DND-41 (cell line): ENCODE measurements around the gene AUTS2.

Source experiments
- ATAC-seq: fragments of 200-7000 bp; cut with Tn5 transposase; 3 replicates; pipeline ENCODE4 v1.9.1; 2021; ENCODE audit warnings: low read depth; ENCODE audit not compliant: insufficient read depth
- DNase-seq: peaks from one replicate; pipeline ENCODE4 v3.0.0-alpha.2; 2020
- H2AFZ ChIP-seq: 2 replicates; pipeline ENCODE4 v1.6.0; 2012; ENCODE audit warnings: low read depth, low read length
- H3K27ac ChIP-seq: 2 replicates; pipeline ENCODE4 v1.5.1; 2012; ENCODE audit warnings: low read length, inconsistent platforms
- H3K27me3 ChIP-seq: fragments of 200-600 bp; sonication (generic); 2 replicates; pipeline ENCODE4 v1.6.0; 2012; ENCODE audit warnings: low read length, mild to moderate bottlenecking, inconsistent platforms; ENCODE audit not compliant: insufficient read depth, poor library complexity
- H3K36me3 ChIP-seq: 2 replicates; pipeline ENCODE4 v1.5.1; 2012; ENCODE audit warnings: low read length, inconsistent platforms; ENCODE audit not compliant: insufficient read depth
- H3K4me1 ChIP-seq: 2 replicates; pipeline ENCODE4 v1.5.1; 2012; ENCODE audit warnings: mild to moderate bottlenecking, low read length; ENCODE audit not compliant: insufficient read depth
- H3K4me2 ChIP-seq: 2 replicates; pipeline ENCODE4 v1.6.0; 2012; ENCODE audit warnings: mild to moderate bottlenecking, moderate library complexity, low read length, inconsistent platforms; ENCODE audit not compliant: insufficient read depth
- H3K4me3 ChIP-seq, 2 experiments: fragments of 200-600 bp in 1 of 2; shearing (Covaris generic) in 1 of 2; 2 replicates each; pipeline ENCODE4 v1.5.1; 2012 to 2016; ENCODE audit warnings: inconsistent platforms in 2 of 2, low read length in 2 of 2, mild to moderate bottlenecking in 2 of 2, low read depth in 1 of 2, moderate library complexity in 1 of 2
- H3K79me2 ChIP-seq: 2 replicates; pipeline ENCODE4 v1.6.0; 2012; ENCODE audit warnings: low read length, inconsistent platforms; ENCODE audit not compliant: insufficient read depth
- H3K9ac ChIP-seq: 2 replicates; pipeline ENCODE4 v1.6.0; 2012; ENCODE audit warnings: low read depth, mild to moderate bottlenecking, inconsistent platforms, low read length, moderate library complexity
- H3K9me3 ChIP-seq: 2 replicates; pipeline ENCODE4 v1.5.1; 2012; ENCODE audit warnings: low read length, moderate library complexity, mild to moderate bottlenecking, inconsistent platforms; ENCODE audit not compliant: insufficient read depth, severe bottlenecking
- H4K20me1 ChIP-seq: 2 replicates; pipeline ENCODE4 v1.6.0; 2012; ENCODE audit warnings: low read length; ENCODE audit not compliant: insufficient read depth
- CTCF ChIP-seq: IDR thresholded peaks from 2 replicates; pipeline ENCODE4 v1.5.1; 2012; ENCODE audit warnings: borderline replicate concordance, low read length, moderate library complexity, mild to moderate bottlenecking; ENCODE audit not compliant: poor library complexity, severe bottlenecking; ENCODE audit errors: extremely low read depth
- EZH2 ChIP-seq: IDR thresholded peaks from 3 replicates; pipeline ENCODE4 v1.6.1; 2012; ENCODE audit warnings: borderline replicate concordance, low read depth, mild to moderate bottlenecking, moderate library complexity, low read length, inconsistent platforms; ENCODE audit not compliant: severe bottlenecking

AUTS2 gene

GRCh38 chr7:70325509-70326101 is 727.3 kb downstream of the AUTS2 start:
- H3K36me3 ChIP-seq, result no peaks in the 10 kb centered on the region
- no peaks in the 10 kb centered on the region for H3K27me3 ChIP-seq
- ATAC-seq, result peak; percentile 90
- H2AFZ ChIP-seq, result no peak overlapping the region
- H3K4me2 ChIP-seq, result no peak overlapping the region; the same call in 1 of the 2 replicates
- H3K4me3 ChIP-seq, result no peak overlapping the region
- H3K9me3 ChIP-seq, result peaks cover 3% of the 10 kb centered on the region
- no peaks in the 10 kb centered on the region for H3K79me2 ChIP-seq
- H3K27ac ChIP-seq, result no peak overlapping the region
- H3K9ac ChIP-seq, result no peak overlapping the region
- no peaks in the 10 kb centered on the region for H4K20me1 ChIP-seq
- H3K4me1 ChIP-seq, result peaks cover 10% of the 10 kb centered on the region
- peak; percentile 41 for DNase-seq
- TF ChIP-seq CTCF (no peak), EZH2 (no peak)

- DNase-seq (no peak), ATAC-seq (no peak)
- no peaks in the 10 kb centered on the region for H3K27me3 ChIP-seq
- peak overlapping the region; percentile 70 for H3K27ac ChIP-seq
- H3K4me3 ChIP-seq, result no peak overlapping the region
- no peaks in the 10 kb centered on the region for H3K36me3 ChIP-seq
- no peak overlapping the region for H2AFZ ChIP-seq
- peaks cover 3% of the 10 kb centered on the region for H3K9me3 ChIP-seq
- H3K9ac ChIP-seq, result no peak overlapping the region
- H3K79me2 ChIP-seq, result no peaks in the 10 kb centered on the region
- TF ChIP-seq EZH2 (no peak), CTCF (no peak)
- no peaks in the 10 kb centered on the region for H4K20me1 ChIP-seq
- H3K4me2 ChIP-seq, result peak overlapping the region; percentile 53
- peaks cover 22% of the 10 kb centered on the region for H3K4me1 ChIP-seq
Measured at GRCh38 chr7:70334295-70334694, 736.0 kb downstream of the AUTS2 start.

DNA sequence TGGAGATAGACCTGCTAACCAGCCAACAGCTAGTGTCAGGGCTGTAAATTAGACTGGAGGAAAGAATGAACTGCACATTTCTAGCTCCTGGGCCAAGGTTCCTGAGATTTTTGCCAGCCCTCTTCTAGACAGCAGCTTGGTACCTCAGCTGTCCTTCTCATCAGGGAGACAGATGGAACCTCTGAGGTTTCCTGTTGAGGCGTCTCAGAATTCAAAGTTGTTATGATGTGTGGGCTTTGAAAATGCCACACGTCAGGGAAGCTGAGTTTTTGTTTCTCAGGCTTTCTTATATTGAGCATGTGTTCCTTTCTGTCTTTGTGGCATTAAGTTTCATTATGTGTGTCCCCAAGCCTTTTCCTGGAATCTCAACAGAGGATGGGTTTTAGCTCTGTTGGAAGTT is 736.6 kb downstream of the AUTS2 start:
- H3K4me3 ChIP-seq, result no peak overlapping the region
- ATAC-seq, result peak; percentile 99
- H3K4me2 ChIP-seq, result peak overlapping the region; percentile 53
- TF ChIP-seq EZH2, result no peak
- no peak for TF ChIP-seq CTCF
- H3K4me1 ChIP-seq, result peaks cover 22% of the 10 kb centered on the region
- H2AFZ ChIP-seq, result peak overlapping the region; percentile 13
- DNase-seq, result peak; percentile 65
- peak overlapping the region; percentile 15; the same call in 1 of the 2 replicates for H3K9ac ChIP-seq
- no peaks in the 10 kb centered on the region for H4K20me1 ChIP-seq
- H3K79me2 ChIP-seq, result no peaks in the 10 kb centered on the region
- no peaks in the 10 kb centered on the region for H3K27me3 ChIP-seq
- no peaks in the 10 kb centered on the region for H3K36me3 ChIP-seq
- peak overlapping the region; percentile 70 for H3K27ac ChIP-seq
- H3K9me3 ChIP-seq, result peaks cover 1% of the 10 kb centered on the region
